GM21737 (cell line): Measurements from ENCODE around the gene SUPT5H.

Experiments
- ATAC-seq: cut with Tn5 transposase; IDR thresholded peaks from one replicate; pipeline ENCODE4 v1.9.1; 2021; ENCODE audit warnings: mild to moderate bottlenecking, moderate library complexity; ENCODE audit not compliant: unreplicated experiment

Gene SUPT5H

DNA sequence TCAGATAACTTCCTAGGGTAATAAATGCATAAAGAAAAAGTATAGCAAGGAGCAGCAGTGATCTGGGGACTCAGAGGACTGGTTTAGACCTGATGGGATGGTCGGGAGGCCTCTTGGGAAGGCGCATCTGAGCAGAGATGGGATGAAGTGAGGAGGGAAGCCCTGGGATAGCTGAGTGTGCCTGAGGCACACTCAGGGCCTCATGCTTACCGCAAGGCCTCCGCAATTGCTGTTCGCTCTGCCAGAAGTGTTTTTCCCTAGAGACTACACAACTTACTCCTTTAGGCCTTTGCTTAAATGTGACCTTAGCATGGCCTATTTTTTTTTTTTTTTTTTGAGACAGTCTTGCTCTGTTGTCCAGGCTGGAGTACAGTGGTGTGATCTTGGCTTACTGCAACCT, 49.3 kb downstream of the SUPT5H start:
- no peak for ATAC-seq

DNA sequence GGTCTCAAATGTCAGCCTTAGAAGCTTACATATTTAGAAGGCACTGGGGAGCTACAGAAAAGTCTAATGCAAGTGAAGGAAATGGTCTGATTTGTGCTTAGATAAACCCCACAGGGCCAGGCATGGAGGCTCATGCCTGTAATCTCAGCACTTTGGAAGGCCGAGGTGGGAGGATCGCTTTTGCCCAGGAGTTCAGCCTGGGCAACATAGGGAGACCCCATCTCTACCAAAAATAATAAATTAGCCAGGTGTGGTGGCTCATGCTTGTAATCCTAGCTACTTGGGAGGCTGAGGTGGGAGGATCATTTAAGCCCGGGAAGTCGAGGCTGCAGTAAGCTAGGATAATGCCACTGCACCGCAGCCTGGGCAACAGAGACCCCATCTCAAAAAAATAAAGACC, 50.7 kb downstream of the SUPT5H start:
- no peak for ATAC-seq

DNA sequence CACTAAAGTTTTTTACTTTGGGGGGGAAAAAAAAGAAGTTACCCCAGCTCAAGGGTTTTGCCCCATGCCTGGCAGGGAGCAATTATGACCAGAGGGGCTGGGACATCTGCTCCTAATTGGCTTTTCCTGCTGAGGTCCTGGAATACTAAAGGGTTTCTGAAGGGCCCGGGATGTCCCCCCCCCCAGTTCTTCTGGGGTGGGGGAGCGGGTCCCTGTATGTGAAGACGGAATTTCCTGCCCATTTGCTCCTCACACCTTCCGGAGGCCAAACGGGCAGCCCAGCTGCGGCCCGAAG, 52.3 kb downstream of the SUPT5H start:
- no peak for ATAC-seq

DNA sequence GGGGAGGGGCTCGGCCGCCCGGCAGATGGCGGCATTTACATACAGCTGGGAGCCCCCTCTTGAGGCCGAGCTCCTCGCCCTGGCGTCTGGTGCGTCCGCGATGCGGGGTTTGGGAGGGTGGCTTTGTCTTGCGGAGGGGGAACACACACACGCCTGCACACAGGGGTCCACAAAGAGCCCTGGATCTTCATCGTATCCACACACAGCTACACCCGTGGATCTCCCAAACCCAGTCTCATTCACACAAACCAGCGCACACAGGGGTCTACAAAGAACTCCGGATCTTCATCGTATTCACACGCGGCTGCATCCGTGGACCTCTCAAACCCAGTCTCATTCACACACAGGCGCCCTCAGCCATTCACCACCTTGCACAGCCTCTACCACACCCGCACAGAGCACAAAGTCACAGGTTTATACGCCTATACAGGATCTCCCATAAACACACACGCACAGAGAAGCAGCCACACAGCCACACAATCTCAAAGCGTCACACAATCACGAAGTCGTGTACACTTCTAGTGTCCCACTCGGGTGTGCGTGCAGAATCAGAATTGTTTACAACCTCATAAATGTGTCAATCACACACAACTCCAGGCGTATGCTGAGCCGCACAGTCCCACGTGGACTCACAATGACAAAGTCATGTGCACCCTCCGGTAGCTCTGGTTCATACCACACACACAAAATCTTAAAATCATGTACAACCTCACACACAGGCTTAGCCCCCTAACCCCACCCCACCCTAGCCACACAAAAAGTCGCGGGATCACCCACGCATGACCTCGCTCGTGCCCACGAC, 52.8 kb downstream of the SUPT5H start:
- ATAC-seq = no peak

DNA sequence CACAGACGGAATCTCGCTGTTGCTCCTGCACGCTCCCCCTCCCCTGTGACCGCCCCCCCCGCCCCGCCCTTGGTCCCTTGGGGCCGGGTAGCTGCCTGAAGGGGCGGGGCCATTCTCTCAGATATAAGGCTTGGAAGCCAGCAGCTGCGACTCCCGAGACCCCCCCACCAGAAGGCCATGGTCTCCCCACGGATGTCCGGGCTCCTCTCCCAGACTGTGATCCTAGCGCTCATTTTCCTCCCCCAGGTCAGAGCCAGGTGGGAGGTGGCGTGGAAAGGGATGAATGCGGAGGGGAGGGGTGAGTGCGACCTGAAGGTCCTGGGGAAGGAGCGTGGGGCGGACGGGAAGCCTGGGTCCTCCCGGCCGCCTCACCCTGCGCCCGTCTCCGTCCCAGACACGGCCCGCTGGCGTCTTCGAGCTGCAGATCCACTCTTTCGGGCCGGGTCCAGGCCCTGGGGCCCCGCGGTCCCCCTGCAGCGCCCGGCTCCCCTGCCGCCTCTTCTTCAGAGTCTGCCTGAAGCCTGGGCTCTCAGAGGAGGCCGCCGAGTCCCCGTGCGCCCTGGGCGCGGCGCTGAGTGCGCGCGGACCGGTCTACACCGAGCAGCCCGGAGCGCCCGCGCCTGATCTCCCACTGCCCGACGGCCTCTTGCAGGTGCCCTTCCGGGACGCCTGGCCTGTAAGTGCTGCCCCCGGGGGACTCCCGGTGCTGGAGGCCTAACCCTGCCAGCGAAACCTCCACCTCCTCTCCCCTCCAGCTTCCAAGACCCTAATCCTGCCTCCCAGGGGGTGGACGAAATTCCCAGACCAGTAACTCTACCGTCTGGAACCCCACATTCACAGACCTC, 53.6 kb downstream of the SUPT5H start, which contains the start of gene DLL3:
Gene DLL3, plus strand, starts transcription at position 150 of the 845 bp plus-strand sequence. Its CDS starts 28 bp downstream, at position 178.
- ATAC-seq = no peak

DNA sequence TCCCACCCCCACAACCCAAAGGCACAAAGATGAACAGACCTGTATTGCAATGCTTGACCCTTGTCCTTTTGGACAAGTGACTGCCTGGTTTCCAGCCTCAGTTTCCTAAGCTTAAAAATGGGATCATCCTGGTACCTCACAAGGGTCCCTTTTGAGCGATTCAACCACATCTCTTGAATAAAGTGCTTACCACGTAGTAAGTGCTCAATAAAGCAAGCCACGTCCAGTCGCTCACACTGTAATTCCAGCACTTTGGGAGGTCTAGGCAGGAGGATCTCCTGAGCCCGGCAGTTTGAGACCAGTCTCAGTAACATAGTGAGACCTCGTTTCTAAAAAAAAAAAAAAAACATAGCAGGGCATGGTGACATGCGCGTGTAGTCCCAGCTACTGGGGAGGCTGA, 54.5 kb downstream of the SUPT5H start:
- no peak for ATAC-seq

DNA sequence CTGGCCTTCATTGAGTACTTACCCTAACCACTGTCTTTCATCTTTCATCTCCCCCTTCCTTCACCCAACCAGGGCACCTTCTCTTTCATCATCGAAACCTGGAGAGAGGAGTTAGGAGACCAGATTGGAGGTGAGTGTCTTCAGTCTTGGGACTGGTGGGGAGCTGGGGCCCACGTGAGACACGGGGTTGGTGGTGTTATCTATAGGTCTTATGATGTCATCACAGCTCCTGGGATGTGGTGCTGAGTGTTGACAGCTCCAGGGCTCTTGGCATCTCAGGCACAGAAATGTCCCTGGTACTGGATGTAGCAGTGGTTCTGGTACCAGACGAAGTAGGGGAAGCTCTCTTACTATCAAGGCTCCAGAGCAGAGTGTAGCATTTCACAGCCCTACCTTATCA, 55.2 kb downstream of the SUPT5H start:
- ATAC-seq = no peak

DNA sequence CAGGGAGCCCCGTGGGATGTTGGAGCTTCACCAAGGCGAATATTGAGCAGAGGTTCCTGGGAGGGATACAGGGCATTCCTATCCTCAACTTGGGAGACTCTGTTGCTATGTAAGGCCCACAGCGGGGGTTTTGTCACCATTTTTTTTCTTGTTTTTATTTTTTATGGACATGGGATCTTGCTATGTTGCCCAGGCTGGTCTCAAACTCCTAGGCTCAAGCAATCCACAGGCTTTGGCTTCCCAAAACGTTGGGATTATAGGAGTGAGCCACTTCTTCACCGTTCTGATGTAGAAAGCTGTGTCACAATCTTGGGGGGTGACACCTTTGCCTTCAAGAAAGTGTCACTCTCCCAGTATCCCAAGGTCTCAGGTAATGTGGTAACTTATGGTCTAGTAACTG, 56.0 kb downstream of the SUPT5H start:
- ATAC-seq = no peak

DNA sequence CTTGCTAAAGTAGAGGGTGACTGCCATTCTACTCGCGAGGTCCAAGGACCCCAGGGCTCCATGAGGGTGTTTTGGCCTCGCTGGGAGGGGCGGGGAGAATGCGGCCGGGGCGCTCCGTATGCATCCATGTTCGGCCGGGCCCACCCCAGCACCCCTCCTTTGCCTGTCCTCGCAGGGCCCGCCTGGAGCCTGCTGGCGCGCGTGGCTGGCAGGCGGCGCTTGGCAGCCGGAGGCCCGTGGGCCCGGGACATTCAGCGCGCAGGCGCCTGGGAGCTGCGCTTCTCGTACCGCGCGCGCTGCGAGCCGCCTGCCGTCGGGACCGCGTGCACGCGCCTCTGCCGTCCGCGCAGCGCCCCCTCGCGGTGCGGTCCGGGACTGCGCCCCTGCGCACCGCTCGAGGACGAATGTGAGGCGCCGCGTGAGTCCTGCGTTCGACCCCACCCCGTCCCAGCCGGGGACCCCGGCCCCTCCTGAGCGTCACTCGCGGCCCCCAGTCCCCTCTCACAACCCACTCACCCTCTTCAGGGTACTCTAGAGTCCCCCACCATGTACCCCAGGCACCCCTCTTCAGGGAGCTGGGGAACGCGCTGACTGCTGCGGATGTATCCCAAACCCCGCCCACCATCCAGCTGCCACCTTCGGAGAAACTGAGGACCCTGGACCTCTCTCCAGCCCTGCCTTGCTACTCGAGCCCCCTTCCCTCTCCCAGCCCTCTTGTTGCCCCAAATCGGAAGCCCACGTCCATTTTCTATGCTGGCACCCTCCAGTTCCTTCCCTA, 57.4 kb downstream of the SUPT5H start:
- no peak for ATAC-seq

DNA sequence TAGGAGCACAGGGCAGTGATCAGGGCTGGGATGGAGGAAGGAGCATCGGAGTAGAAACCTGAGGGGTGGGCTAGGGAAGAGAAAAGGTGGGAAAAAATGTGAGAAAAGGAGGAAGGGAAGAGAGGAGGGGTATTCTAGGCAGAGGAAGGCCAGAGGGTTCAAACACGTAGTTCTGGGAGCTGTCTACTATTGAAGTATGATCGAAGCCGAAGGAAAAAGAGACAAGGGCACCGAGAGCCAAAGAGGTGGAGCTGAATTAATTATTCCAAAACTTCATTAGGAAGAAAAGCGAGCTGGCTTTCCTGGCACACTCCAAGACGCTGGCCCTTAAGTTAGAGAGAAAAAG, 61.2 kb downstream of the SUPT5H start:
- ATAC-seq = no peak

DNA sequence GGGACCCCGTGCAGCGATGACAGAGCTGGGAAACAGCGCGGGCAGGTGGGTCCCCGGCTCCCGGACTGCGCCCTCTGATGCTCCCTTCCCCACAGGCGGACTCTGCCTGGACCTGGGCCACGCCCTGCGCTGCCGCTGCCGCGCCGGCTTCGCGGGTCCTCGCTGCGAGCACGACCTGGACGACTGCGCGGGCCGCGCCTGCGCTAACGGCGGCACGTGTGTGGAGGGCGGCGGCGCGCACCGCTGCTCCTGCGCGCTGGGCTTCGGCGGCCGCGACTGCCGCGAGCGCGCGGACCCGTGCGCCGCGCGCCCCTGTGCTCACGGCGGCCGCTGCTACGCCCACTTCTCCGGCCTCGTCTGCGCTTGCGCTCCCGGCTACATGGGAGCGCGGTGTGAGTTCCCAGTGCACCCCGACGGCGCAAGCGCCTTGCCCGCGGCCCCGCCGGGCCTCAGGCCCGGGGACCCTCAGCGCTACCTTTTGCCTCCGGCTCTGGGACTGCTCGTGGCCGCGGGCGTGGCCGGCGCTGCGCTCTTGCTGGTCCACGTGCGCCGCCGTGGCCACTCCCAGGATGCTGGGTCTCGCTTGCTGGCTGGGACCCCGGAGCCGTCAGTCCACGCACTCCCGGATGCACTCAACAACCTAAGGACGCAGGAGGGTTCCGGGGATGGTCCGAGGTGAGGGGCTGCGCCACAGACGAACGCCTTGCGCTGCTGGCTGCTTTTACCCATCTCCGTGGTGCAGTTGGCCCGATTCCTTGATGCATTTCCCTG, 61.7 kb downstream of the SUPT5H start:
- no peak for ATAC-seq

DNA sequence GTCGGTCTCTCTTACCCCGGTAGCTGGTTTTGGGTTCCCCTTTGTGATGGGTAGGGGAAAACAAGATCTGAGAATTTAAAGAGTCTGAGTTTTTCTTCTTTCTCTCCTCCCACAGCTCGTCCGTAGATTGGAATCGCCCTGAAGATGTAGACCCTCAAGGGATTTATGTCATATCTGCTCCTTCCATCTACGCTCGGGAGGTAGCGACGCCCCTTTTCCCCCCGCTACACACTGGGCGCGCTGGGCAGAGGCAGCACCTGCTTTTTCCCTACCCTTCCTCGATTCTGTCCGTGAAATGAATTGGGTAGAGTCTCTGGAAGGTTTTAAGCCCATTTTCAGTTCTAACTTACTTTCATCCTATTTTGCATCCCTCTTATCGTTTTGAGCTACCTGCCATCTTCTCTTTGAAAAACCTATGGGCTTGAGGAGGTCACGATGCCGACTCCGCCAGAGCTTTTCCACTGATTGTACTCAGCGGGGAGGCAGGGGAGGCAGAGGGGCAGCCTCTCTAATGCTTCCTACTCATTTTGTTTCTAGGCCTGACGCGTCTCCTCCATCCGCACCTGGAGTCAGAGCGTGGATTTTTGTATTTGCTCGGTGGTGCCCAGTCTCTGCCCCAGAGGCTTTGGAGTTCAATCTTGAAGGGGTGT, 62.5 kb downstream of the SUPT5H start:
- ATAC-seq = no peak

DNA sequence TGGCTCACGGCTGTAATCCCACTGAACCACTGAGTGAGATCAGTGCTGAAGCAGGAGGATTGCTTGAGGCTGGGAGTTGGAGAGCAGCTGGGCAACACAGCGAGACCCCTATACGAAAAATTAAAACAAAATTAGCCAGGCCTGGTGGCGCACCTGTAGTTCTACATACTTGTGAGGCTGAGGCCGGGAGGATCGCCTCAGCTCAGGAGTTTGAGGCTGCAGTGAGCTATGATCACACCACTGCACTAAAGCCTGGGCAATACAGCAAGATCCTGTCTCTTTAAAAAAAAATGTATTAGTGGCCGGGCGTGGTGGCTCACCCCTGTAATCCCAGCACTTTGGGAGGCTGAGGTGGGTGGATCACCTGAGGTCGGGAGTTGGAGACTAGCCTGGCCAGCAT, 63.2 kb downstream of the SUPT5H start:
- no peak for ATAC-seq

DNA sequence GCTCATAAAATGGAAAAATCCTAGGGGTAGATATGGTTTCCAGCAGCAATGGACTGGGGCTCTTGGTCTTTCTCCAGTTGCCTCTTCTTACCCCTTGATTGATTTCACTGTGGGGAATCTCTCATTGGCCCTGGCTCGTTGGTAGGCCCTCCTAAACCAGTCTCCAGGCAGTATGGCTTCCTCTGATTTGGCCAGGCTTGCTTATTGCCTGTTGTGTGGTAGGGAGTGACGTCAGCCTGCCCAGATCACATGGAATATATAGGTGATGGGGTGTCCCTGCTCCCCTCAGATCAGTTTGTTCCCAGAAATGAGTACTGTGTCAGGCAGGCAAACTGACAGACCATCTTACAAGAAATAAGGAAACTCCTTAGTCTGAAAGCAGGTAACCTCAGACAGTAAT, 63.9 kb downstream of the SUPT5H start:
- ATAC-seq = no peak

DNA sequence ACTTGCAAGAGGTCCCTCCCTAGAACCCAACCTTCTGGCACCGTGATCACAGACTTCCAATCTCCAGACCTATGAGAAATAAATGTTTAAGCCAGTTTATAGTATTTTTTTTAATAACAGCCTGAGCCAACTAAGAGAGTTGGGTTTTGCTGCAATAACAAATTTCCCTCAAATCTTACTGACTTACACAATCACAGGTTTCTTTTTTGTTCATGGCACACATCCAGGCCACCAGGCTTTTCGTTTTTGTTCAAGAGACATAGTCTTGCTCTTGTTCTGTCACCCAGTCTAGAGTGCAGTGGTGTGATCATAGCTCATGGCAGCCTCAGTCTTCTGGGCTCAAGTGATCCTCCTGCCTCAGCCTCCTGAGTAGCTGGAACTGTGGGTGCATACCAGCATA, 67.6 kb downstream of the SUPT5H start:
- ATAC-seq = no peak

DNA sequence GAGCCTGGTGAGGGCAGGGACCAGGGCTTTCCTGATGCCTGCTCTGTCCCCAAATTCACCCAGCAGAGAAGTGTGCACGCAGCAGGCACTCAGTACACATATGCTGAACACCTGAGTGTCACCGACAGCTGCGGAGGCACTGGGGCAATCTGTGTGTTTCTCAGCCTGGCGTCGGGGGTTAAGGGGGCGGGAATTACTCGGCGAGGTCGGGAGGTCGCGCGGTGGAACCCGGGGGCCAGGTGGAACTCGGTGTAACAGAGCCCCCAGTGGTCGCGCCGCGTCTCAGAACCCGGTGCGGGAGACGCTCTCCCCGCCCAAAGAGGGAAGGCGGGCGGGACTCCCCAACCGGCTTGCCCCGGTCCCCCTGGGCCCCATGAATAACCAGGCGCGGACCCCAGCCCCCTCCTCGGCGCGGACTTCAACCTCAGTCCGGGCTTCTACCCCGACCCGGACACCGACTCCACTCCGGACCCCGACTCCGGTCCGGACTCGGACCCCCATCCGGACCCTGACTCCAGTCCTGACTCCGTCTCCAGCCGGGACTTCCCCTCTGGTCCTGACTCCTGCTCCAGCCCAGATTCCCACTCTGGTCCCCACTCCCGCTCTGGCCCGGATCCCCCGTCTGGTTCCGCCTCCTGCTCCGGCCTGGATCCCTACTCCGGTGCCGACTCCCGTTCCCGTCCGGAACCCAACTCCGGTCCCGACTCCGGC, 69.6 kb downstream of the SUPT5H start, which contains the start of gene SELENOV:
Gene SELENOV, plus strand, starts transcription at position 300 of the 711 bp plus-strand sequence. Its CDS starts 74 bp downstream, at position 374.
- no peak for ATAC-seq

DNA sequence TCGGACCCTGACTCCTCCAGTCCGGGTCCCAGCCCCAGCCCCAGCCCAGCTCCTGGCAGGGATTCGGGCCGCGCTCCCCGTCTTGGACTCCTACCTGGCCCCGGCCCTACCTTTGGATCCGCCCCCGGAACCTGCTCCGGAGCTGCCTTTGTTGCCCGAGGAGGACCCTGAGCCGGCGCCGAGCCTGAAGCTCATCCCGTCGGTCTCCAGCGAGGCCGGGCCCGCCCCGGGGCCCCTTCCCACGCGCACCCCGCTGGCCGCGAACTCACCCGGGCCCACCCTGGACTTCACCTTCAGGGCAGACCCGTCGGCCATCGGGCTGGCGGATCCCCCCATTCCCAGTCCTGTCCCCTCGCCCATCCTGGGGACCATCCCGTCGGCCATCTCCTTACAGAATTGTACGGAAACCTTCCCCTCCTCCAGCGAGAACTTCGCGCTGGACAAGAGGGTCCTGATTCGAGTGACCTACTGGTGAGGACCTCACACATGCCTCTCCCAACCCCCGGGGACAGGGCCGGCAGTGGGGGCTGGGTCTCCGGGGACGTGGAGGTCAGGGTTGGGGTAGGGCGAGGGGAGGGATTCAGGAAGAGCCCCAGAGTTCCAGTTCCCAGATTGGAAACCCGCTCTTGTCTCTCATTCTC, 70.3 kb downstream of the SUPT5H start:
- no peak for ATAC-seq

DNA sequence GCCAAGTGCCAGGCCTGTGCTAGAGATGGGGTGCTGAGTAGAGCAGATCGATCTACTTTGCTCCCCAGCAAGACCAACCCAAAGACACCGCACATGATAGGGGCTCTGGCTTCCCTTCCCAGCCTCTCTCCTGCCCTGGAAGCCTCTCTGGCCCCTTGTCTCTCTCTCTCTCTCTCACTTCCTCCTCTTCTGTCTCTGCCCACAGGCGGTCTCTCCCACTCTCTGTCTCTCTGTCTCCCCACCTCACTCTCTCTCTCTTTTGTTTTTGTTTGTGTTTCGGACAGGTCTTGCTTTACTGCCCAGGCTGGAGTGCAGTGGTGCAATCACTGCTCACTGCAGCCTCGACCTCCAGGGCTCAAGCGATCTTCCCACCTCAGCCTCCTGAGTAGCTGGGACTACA, 70.9 kb downstream of the SUPT5H start:
- ATAC-seq = no peak

DNA sequence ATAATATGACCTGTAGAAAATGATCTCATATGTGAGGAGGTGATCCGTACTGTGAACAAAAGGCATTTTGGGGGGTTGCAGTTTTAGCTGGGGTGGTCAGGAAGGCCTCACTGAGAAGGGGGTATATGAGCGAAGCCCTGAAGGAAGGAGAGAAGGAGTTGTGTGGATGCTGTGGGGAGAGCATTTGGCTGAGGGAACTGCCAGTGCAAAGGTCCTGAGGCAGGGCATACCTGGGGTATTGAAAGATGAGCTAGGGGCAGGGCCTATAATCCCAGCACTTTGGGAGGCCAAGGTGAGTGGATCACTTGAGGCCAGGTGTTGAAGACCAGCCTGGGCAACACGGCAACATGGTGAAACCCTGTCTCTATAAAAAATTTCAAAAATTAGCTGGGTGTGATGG, 72.0 kb downstream of the SUPT5H start:
- no peak for ATAC-seq
